Vagina (tissue), 2 donors: ENCODE measurements around the gene SCAANT1.

Experiments
- CTCF ChIP-seq, 3 experiments: fragments of 450-650 bp in 2 of 3; fragments of 200-600 bp in 1 of 3; sonication (generic) in 1 of 3; IDR thresholded peaks; one replicate each; pipeline ENCODE4 v1.5.1; 2017 to 2019; ENCODE audit warnings: antibody characterized with exemption in 3 of 3, mild to moderate bottlenecking in 2 of 3, moderate library complexity in 2 of 3
- POLR2A ChIP-seq, 2 donors: fragments of 450-650 bp; IDR thresholded peaks; one replicate each; pipeline ENCODE4 v1.6.1; 2017; ENCODE audit warnings: antibody characterized with exemption in 2 of 2, mild to moderate bottlenecking in 2 of 2, moderate library complexity in 2 of 2
- POLR2AphosphoS5 ChIP-seq, 2 donors: sonication (generic); formaldehyde crosslinking; IDR thresholded peaks; one replicate each; pipeline ENCODE4 v1.9.0; 2017; ENCODE audit warnings: antibody characterized with exemption in 2 of 2, mild to moderate bottlenecking in 2 of 2, low read depth in 1 of 2; ENCODE audit not compliant: insufficient read depth in 1 of 2

GRCh38 chr3:63959146-63959545 is 47.0 kb upstream of the SCAANT1 start:
- TF ChIP-seq CTCF (IDR thresholded peaks at IDR 0.05) (no peak), POLR2AphosphoS5 (IDR thresholded peaks at IDR 0.05; ENCODE audit: insufficient read depth in 1 of 2, low read depth in 1 of 2) (no peak), POLR2A (IDR thresholded peaks at IDR 0.05) (no peak)
